K562 (cell line): ENCODE results near the gene CFAP157. TPM values are rescaled to one million over a fixed set of nuclear protein-coding genes. Genes with fewer than 3 reads are reported as not detected.

Experiments
- CC2D1A ChIP-seq: fragments of 450-650 bp; IDR thresholded peaks from 2 replicates; pipeline ENCODE4 v1.6.1; 2017; ENCODE audit warnings: mild to moderate bottlenecking
- CCNT2 ChIP-seq: IDR thresholded peaks from 2 replicates; pipeline ENCODE4 v1.6.1; 2011; ENCODE audit warnings: borderline replicate concordance, low read depth, mild to moderate bottlenecking, moderate library complexity, mixed read lengths, low read length; ENCODE audit not compliant: insufficient read length; ENCODE audit errors: extremely low read depth
- DACH1 ChIP-seq: fragments of 450-650 bp; IDR thresholded peaks from 2 replicates; pipeline ENCODE4 v1.6.1; 2018; ENCODE audit not compliant: partially characterized antibody
- DIDO1 ChIP-seq: fragments of 450-650 bp; IDR thresholded peaks from 2 replicates; pipeline ENCODE4 v1.6.1; 2016; ENCODE audit warnings: low read depth, missing biosample characterization, missing genetic modification characterization
- E2F3 ChIP-seq: fragments of 250-450 bp; sonication (Bioruptor Pico); IDR thresholded peaks from 2 replicates; pipeline ENCODE4 v1.4.0; 2020; ENCODE audit warnings: mild to moderate bottlenecking
- FOXJ3 ChIP-seq: sonication (generic); formaldehyde crosslinking; IDR thresholded peaks from 2 replicates; pipeline ENCODE4 v1.4.0; 2020; ENCODE audit warnings: mild to moderate bottlenecking, missing genetic modification reagents
- HDAC1 ChIP-seq, 2 experiments: fragments of 450-650 bp; IDR thresholded peaks; 2 replicates each; pipeline ENCODE4 v1.6.1; 2016 to 2017; ENCODE audit warnings: inconsistent platforms in 1 of 2, mild to moderate bottlenecking in 1 of 2, moderate library complexity in 1 of 2
- HLTF ChIP-seq: fragments of 450-650 bp; IDR thresholded peaks from 2 replicates; pipeline ENCODE4 v1.6.1; 2016
- KDM2B ChIP-seq: fragments of 250-450 bp; sonication (Bioruptor Pico); IDR thresholded peaks from 2 replicates; pipeline ENCODE4 v1.8.0; 2021; ENCODE audit warnings: mild to moderate bottlenecking, moderate library complexity
- KDM4B ChIP-seq, 2 experiments: fragments of 450-650 bp in 1 of 2; sonication (generic) in 1 of 2; IDR thresholded peaks; 2 replicates each; pipeline ENCODE4 v1.6.1; 2016 to 2017; ENCODE audit warnings: borderline replicate concordance in 2 of 2, antibody characterized with exemption in 1 of 2, low read depth in 1 of 2, mild to moderate bottlenecking in 1 of 2
- MTA1 ChIP-seq: fragments of 450-650 bp; IDR thresholded peaks from 2 replicates; pipeline ENCODE4 v1.6.1; 2017; ENCODE audit warnings: borderline replicate concordance
- NFXL1 ChIP-seq: fragments of 450-650 bp; formaldehyde crosslinking; IDR thresholded peaks from 2 replicates; pipeline ENCODE4 v1.4.0; 2021; ENCODE audit warnings: mild to moderate bottlenecking
- NR3C1 ChIP-seq: sonication (generic); formaldehyde crosslinking; IDR thresholded peaks from 2 replicates; pipeline ENCODE4 v1.8.1; 2022; ENCODE audit warnings: missing genetic modification reagents
- OTX1 ChIP-seq: fragments of 450-650 bp; formaldehyde crosslinking; IDR thresholded peaks from 2 replicates; pipeline ENCODE4 v1.4.0; 2022; ENCODE audit warnings: mild to moderate bottlenecking
- PCBP1 ChIP-seq: fragments of 200-400 bp; formaldehyde crosslinking; IDR thresholded peaks from 2 replicates; pipeline ENCODE4 v1.6.1; 2018; ENCODE audit warnings: mild to moderate bottlenecking, low read depth, low read length; ENCODE audit not compliant: poor library complexity, severe bottlenecking
- RFX5 ChIP-seq: IDR thresholded peaks from 2 replicates; pipeline ENCODE4 v1.6.1; 2011; ENCODE audit warnings: low read depth, mild to moderate bottlenecking, improper control_type of control experiment, low read length
- SRF ChIP-seq, 2 experiments: fragments of 250-450, 450-650 bp in 1 of 2; sonication (Bioruptor Pico) in 1 of 2; sonication (generic) in 1 of 2; formaldehyde crosslinking; IDR thresholded peaks; 2 replicates each; pipeline versions ENCODE4 v1.5.0 to v1.5.1; 2020 to 2022; ENCODE audit warnings: mild to moderate bottlenecking in 1 of 2, missing genetic modification reagents in 1 of 2
- SRSF3 ChIP-seq: fragments of 200-400 bp; formaldehyde crosslinking; IDR thresholded peaks from 2 replicates; pipeline ENCODE4 v1.6.1; 2016; ENCODE audit warnings: mild to moderate bottlenecking, low read length, moderate library complexity; ENCODE audit not compliant: insufficient read depth
- TRIM28 ChIP-seq: fragments of 450-650 bp; IDR thresholded peaks from 2 replicates; pipeline ENCODE4 v1.6.1; 2017
- ZKSCAN3 ChIP-seq: fragments of 250-450 bp; sonication (Bioruptor Pico); IDR thresholded peaks from 2 replicates; pipeline ENCODE4 v1.4.0; 2020
- ZNF174 ChIP-seq: fragments of 250-450 bp; sonication (Bioruptor Pico); IDR thresholded peaks from 2 replicates; pipeline ENCODE4 v1.4.0; 2020; ENCODE audit warnings: mild to moderate bottlenecking
- ZNF197 ChIP-seq: fragments of 200-800 bp; sonication (Bioruptor generic); IDR thresholded peaks from 2 replicates; pipeline ENCODE4 v1.6.1; 2016; ENCODE audit warnings: low read depth, missing genetic modification characterization, missing compliant biosample characterization
- ZNF212 ChIP-seq: fragments of 450-650 bp; formaldehyde crosslinking; IDR thresholded peaks from 2 replicates; pipeline ENCODE4 v1.4.0; 2020; ENCODE audit warnings: mild to moderate bottlenecking
- ZNF384 ChIP-seq: IDR thresholded peaks from 2 replicates; pipeline ENCODE4 v1.6.1; 2012; ENCODE audit warnings: low read depth, low read length, improper control_type of control experiment
- ZNF436 ChIP-seq: fragments of 250-450, 450-650 bp; sonication (Bioruptor Pico); formaldehyde crosslinking; IDR thresholded peaks from 2 replicates; pipeline ENCODE4 v1.7.0; 2020; ENCODE audit warnings: mild to moderate bottlenecking
- ZZZ3 ChIP-seq: fragments of 450-650 bp; IDR thresholded peaks from 2 replicates; pipeline ENCODE4 v1.6.1; 2016; ENCODE audit warnings: antibody characterized with exemption, mild to moderate bottlenecking, moderate library complexity
- polyA plus RNA-seq, 8 experiments: library from polyadenylated mRNA; depleted of rRNA in 4 of 8; stranded (reverse) in 5 of 8; unstranded in 3 of 8; fragments of >200 nt; fragmentation: Nextera tagmentation in 2 of 8; fragmentation: Illumina TruSeq in 1 of 8; extraction: Ambion mirVana in 2 of 8; extraction: Trizol in 1 of 8; gene quantifications; 2 replicates each; pipeline versions ENCODE4 v1.2.1 to v1.2.3, GENCODE V29; 2011 to 2014; ENCODE audit warnings: inconsistent platforms in 1 of 8, missing spikeins in 1 of 8
- total RNA-seq, 7 experiments: library from RNA; depleted of rRNA in 6 of 7; stranded (reverse); fragments of >200 nt in 6 of 7; fragmentation: Illumina TruSeq in 2 of 7; extraction: Trizol in 2 of 7; gene quantifications; 2 replicates each; pipeline versions ENCODE4 v1.2.1 to v1.2.3, GENCODE V29; 2011 to 2021; ENCODE audit warnings: low replicate concordance in 1 of 7
- TF ChIP-seq, protein P1 (sequence below): sonication (generic); formaldehyde crosslinking; IDR thresholded peaks from 2 replicates; pipeline ENCODE4 v1.8.1; 2022; ENCODE audit warnings: missing genetic modification reagents
- TF ChIP-seq, protein P2 (sequence below): sonication (generic); formaldehyde crosslinking; IDR thresholded peaks from 2 replicates; pipeline ENCODE4 v1.8.0; 2022; ENCODE audit warnings: mild to moderate bottlenecking, missing genetic modification reagents
- TF ChIP-seq, protein P3 (sequence below): sonication (generic); formaldehyde crosslinking; IDR thresholded peaks from 2 replicates; pipeline ENCODE4 v1.8.0; 2022; ENCODE audit warnings: mild to moderate bottlenecking, missing genetic modification reagents

Gene CFAP157
- total and polyA plus RNA-seq, 9 of the 15 experiments (the other 6 are each of a cell fraction or from before 2014, with no cell fraction given), result 0.03 TPM; not detected in 8

DNA sequence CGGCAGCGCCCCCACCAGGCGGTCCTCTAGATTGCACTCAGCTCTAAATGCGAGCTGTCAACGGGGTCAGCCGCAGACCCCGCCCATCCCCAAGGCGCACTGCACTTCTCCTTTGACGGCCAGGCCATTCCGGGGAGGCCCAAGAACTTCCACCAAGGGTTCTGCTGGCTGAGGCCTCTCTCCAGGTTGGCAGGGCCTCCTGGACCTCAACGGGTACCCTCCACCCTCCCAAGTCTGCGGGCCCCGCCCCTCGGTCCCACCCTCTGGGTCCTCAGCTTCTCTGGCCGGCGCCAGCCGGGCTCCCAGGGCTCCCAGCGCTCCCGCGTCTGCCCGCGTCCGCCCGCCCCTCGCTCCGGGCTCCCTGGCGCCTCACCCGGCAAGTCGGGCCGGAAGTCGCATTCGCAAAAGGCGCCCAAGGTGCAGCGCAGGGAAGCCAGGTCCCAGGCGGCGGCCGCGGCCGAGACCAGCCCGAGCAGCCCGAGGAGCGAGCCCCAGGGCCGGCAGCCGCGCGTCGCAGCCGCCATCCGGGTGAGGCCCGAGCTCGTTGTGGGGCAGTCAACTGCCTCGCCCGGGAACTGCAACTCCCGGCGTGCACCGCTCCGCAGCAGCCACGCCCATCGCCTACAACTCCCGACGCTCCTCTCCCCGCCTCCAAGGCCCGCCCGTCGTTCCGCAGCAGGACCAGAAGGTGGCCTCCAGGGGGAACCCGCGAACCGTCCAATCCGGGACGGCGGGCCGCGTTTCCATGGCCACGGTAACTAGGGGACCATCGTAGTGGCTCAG lies 28.1 kb downstream of the CFAP157 start, which contains the start of gene TOR2A (continued):
- TF ChIP-seq, protein P1, sequence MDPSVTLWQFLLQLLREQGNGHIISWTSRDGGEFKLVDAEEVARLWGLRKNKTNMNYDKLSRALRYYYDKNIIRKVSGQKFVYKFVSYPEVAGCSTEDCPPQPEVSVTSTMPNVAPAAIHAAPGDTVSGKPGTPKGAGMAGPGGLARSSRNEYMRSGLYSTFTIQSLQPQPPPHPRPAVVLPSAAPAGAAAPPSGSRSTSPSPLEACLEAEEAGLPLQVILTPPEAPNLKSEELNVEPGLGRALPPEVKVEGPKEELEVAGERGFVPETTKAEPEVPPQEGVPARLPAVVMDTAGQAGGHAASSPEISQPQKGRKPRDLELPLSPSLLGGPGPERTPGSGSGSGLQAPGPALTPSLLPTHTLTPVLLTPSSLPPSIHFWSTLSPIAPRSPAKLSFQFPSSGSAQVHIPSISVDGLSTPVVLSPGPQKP (CRISPR knock-in tag), result no peak
- TF ChIP-seq SRF (CRISPR knock-in tag; IDR thresholded peaks at IDR 0.05), result 0 out of 4 replicates have a peak, but pooled peaks of 1 of the 2 experiments have one; percentile 34
- peak in 1 of 2 experiments; percentile 66; a peak in 1 of 4 replicates for TF ChIP-seq KDM4B (IDR thresholded peaks at IDR 0.05; ENCODE audit: borderline replicate concordance in 2 of 2, low read depth in 1 of 2)
- TF ChIP-seq CCNT2, result peak; percentile 80
- peak; percentile 87 for TF ChIP-seq RFX5
- TF ChIP-seq SRSF3, result no peak
- TF ChIP-seq TRIM28, result no peak
- no peak for TF ChIP-seq ZNF197 (CRISPR knock-in tag)
- 0 out of 2 replicates have a peak, but pooled peaks have one; percentile 35 for TF ChIP-seq E2F3 (CRISPR knock-in tag)
- TF ChIP-seq DACH1, result no peak
- TF ChIP-seq NR3C1 (CRISPR knock-in tag), result no peak
- TF ChIP-seq, protein P2, sequence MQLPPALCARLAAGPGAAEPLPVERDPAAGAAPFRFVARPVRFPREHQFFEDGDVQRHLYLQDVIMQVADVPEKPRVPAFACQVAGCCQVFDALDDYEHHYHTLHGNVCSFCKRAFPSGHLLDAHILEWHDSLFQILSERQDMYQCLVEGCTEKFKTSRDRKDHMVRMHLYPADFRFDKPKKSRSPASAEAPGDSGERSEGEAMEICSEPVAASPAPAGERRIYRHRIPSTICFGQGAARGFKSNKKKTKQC (CRISPR knock-in tag), result no peak
- no peak for TF ChIP-seq HLTF
- TF ChIP-seq OTX1 (CRISPR knock-in tag), result no peak; the same call in 1 of the 2 replicates
- no peak for TF ChIP-seq MTA1
- no peak for TF ChIP-seq PCBP1
- TF ChIP-seq FOXJ3 (CRISPR knock-in tag), result no peak
- 0 out of 2 replicates have a peak, but pooled peaks have one; percentile 10 for TF ChIP-seq ZNF384
- TF ChIP-seq, protein P3, sequence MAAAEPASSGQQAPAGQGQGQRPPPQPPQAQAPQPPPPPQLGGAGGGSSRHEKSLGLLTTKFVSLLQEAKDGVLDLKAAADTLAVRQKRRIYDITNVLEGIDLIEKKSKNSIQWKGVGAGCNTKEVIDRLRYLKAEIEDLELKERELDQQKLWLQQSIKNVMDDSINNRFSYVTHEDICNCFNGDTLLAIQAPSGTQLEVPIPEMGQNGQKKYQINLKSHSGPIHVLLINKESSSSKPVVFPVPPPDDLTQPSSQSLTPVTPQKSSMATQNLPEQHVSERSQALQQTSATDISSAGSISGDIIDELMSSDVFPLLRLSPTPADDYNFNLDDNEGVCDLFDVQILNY (CRISPR knock-in tag), result peak; percentile 57; the same call in 1 of the 2 replicates
- TF ChIP-seq HDAC1 (IDR thresholded peaks at IDR 0.05), result peak in 1 of 2 experiments; percentile 57; a peak in 2 of 4 replicates
- 0 out of 2 replicates have a peak, but pooled peaks have one; percentile 41 for TF ChIP-seq ZNF212 (CRISPR knock-in tag)
- TF ChIP-seq ZNF436 (CRISPR knock-in tag), result no peak
- TF ChIP-seq NFXL1 (CRISPR knock-in tag), result no peak
- no peak for TF ChIP-seq ZZZ3
- peak; percentile 82 for TF ChIP-seq CC2D1A
- TF ChIP-seq DIDO1, result no peak
- no peak for TF ChIP-seq KDM2B
- TF ChIP-seq ZNF174 (CRISPR knock-in tag), result no peak
- TF ChIP-seq ZKSCAN3 (CRISPR knock-in tag), result no peak
